Measurements from ENCODE around the gene RALGPS1.

The RALGPS1 gene

DNA sequence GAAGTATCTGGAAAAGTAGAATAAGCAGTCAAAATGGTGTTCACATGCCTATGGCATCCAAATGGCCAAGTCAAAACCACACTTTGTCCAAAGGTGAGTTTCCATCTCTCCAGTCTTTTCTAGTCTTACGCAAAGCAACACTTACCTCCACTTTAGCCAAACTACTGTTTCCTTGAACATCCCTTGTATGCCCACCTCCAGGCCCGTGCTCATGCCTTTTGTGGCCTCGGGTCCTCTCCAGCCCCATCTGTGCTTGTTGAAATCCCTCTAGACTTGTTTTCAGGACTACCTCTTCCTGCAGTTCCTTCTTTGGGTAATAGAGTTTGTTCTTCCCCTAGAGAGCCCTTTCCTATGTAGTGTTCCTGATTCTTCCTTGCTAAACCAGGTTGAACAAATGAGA lies 146.8 kb downstream of the RALGPS1 start:
- no peak overlapping the region for H3K4me3 ChIP-seq
- no peak overlapping the region for H3K27ac ChIP-seq

- Histone ChIP-seq H3K27ac (no peak overlapping the region), H3K4me3 (no peak overlapping the region)
These were observed 149.8 kb downstream of the RALGPS1 start for GRCh38 chr9:127064335-127064734.

DNA sequence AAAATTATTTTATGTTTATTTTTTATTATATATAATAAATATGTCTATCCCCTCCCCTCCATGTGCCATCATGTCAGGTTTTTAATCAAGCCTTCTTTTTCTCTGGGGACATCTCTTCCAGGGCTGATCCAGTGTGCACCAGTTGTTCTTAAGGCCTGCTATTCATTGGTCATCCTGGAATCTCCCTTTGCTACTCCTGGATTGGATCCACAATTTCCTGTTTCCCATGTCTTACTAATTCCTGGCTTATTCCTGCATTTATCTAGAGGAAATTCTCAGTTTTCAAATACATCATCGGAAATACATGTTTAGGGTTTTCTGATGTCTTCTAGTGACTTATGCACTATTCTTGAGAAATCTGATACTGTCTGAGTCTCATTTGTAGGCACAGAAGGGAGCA lies 151.0 kb downstream of the RALGPS1 start:
- peak overlapping the region in 5 of 21 experiments; percentile 8 to 62 (median 12) for H3K27ac ChIP-seq
- no peak overlapping the region for H3K4me3 ChIP-seq

- H3K4me3 ChIP-seq = no peak overlapping the region
These were observed 151.7 kb downstream of the RALGPS1 start for GRCh38 chr9:127066060-127066850.

GRCh38 chr9:127066851-127067136 lies 152.2 kb downstream of the RALGPS1 start:
- Histone ChIP-seq H3K4me3 (no peak overlapping the region), H3K27ac (peak overlapping the region in 1 of 21 experiments; percentile 27)

More at GRCh38 chr9:127066060-127066850, 151.7 kb downstream of the RALGPS1 start:
- H3K27ac ChIP-seq = peak overlapping the region in 6 of 21 experiments; percentile 8 to 62 (median 15)

DNA sequence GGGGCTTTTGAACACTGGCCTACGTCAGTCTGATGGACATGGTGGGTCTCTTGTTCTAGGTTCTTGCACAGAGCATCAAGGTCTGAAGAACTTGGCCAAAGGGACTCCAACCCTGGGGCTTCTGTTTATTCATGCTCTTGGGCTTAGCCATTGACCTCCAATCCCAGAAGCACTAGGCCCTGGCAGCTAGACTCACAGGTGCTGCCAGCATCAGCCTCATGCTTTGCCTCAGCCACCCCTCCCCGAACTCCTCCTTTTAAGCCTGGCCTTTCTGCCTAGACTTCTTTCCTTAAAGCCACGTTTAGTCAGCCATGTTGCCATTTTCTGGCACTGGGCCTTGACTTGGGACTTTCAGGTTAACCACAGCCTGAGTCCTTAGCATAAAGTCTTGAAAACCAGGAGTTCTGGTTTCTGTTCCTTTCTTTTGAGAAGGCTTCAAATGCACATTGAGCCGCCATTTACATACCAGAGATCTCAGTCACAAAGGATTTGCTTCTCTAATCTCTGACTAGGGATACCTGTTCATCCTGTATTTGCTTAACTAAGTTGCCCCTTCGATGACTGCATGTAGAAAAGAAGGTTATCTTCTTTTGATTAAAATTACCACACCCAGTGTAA lies 153.1 kb downstream of the RALGPS1 start:
- no peak overlapping the region for H3K4me3 ChIP-seq
- peak overlapping the region in 10 of 21 experiments; percentile 1 to 58 (median 35) for H3K27ac ChIP-seq

DNA sequence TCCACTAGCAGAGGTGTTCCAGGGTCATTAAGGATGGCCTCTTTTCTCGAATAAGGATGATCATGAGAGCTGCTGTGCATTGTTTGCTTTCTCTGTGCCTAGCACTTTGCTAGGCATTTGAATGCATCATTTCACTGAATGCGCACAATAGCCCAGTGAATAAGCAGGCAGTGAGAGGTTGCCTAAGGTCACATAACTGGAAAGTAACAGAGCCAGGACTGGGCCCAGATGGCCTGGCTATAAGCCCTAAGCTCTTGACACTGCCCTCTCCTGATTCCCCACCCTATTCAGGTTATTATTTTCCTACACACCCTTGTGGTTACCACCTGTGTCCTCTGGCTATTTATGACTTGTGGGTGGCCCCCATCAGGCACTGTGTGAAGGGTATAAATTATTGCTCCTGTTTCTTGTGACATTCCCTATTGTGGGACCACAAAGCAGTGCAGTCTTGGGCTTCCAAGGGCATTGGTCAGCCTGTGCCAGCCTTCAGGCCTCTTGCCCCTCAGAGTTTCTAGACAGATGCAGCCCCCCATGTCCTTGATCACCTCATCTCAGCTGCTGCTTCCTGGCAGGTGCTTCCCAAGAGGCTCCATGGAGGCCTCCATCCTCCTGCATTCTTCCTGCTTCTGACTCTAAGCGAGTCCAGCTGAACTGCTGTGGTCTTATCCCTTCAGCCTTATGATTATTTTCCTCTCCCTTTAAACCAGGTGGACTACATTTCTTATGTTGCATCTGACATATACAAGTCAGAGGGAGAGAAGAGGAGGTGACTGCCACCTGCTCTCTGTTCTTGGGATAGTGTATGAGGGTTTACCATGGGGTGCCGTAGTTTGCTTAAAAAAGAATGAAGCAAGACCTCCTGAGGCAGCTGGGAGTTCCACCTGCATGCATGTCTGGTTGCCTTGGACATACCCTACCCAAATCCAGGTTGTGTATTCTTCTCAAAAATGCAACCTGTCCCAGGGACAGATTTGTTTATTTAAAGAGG lies 160.3 kb downstream of the RALGPS1 start:
- H3K4me3 ChIP-seq = no peak overlapping the region
- peak overlapping the region in 2 of 21 experiments; percentile 27 to 54 for H3K27ac ChIP-seq

- Histone ChIP-seq H3K4me3 (no peak overlapping the region), H3K27ac (peak overlapping the region in 2 of 21 experiments; percentile 27 to 54)
These were observed 161.2 kb downstream of the RALGPS1 start for GRCh38 chr9:127075624-127076372.

DNA sequence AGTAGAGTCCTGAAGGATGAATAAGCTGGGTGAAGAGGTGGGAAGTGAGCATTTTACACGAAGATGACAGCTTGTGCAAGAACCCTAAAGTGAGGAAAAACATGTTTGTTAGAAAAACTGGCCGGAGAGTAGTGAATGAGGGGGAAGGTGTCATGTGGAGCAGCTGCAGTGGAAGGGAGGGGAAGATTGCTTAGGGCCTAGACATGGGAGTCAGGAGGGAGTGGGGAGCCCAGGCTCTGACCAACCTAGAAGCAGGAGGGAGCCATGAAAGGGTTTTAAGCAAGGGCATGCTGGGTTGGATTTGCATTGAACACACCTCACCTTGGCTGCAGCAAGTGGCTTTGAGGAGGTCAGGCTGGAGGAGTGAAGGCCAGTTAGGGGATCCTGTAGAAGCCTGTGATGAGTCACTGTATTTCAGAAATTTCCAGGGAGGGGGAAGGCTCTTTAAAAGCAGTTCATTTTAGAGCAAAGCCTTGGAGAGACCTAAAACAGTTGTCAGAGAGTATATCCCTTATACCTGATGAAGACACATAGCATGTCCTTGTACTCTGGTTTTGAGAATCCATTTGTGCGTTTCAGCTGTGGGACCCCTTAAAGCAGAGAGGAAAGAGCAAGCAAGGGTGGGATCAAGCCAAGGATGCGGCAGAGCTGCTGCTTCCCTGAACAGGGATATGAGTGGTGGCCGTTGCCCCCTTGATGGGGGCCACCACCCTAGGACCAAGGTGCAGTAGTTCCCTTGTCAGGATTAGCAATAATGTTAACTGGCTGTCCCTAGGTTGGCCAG lies 162.5 kb downstream of the RALGPS1 start:
- no peak overlapping the region for H3K4me3 ChIP-seq
- peak overlapping the region in 2 of 21 experiments; percentile 39 to 51 for H3K27ac ChIP-seq

- H3K27ac ChIP-seq = peak overlapping the region in 2 of 21 experiments; percentile 51 to 69
- H3K4me3 ChIP-seq = no peak overlapping the region
These were observed 163.0 kb downstream of the RALGPS1 start for GRCh38 chr9:127077644-127077946.

- Histone ChIP-seq H3K4me3 (no peak overlapping the region), H3K27ac (peak overlapping the region in 2 of 21 experiments; percentile 51 to 69)
These were observed 163.8 kb downstream of the RALGPS1 start for GRCh38 chr9:127078336-127078735.

DNA sequence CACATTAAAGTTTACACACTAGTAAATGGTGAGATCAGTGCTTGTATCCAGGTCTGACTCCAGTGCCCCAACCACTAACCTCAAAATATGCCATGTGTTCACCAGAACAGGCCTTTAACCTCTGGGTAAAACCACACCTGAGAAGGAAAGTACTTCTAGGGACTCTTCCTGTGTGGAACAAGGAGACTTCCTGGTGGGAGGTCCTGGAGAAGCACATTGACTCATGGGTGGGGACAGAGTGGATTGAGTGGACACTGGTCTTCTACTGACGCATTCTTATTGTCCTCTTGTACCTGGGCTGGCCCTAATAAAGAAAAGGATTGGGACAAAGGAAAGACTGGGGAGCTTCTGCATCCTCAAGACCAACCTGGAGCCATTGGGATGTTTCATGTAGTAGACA lies 164.4 kb downstream of the RALGPS1 start:
- Histone ChIP-seq H3K27ac (peak overlapping the region in 1 of 21 experiments; percentile 2), H3K4me3 (no peak overlapping the region)

- no peak overlapping the region for H3K4me3 ChIP-seq
- H3K27ac ChIP-seq = no peak overlapping the region
These were observed 165.0 kb downstream of the RALGPS1 start for GRCh38 chr9:127079446-127080140.

- peak overlapping the region in 2 of 21 experiments; percentile 32 to 35 for H3K27ac ChIP-seq
- H3K4me3 ChIP-seq = no peak overlapping the region
These were observed 166.9 kb downstream of the RALGPS1 start for GRCh38 chr9:127081250-127082185.

DNA sequence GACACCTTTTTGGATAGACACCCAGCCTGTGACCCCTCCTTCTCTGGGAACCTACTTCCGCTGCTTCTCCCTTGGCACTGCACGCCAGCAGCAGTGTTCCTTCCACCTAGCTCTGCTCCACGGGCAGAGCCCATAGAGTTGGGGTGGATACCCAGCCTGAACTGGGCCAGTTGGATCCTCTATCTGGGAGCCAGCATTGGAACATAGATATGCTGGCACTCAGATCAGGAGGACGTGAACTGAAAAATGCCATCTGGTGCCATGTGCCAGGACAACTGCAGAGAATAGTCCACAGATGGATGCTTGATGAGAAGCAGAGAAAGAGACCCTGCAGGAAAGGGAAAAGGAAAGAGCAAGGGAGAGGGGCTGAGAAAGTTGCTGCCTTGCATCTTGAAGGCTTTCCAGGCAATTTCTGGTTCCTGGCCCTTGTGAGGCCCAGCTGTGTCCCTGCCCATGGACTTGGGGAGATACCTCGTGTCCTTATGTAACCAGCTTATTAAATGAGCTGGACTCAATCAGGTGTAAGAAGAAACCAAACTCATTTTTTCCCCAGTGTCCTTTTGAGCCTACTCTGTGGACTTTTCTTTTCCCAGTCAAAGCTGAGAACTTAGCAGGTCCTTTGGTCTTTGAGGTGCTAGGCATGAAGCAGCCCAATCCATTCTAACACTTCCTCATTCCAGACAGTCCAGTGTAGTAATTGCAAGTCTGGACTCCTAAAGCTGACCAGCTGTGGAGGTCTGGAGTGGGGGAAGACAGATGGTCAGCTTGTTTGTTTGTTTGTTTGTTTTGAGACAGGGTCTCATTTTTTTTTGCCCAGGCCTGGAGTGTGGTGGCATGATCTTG lies 168.8 kb downstream of the RALGPS1 start:
- no peak overlapping the region for H3K4me3 ChIP-seq
- no peak overlapping the region for H3K27ac ChIP-seq
